H9 (cell line): ENCODE data around the gene UBN2. TPM values are rescaled to one million over a fixed set of nuclear protein-coding genes. Genes with fewer than 3 reads are reported as not detected.

Source experiments
- DNase-seq: peaks from one replicate; pipeline ENCODE4 v3.0.0-alpha.2; 2017
- H2AFZ ChIP-seq: one replicate; pipeline ENCODE4 v1.6.1; 2013; ENCODE audit warnings: mild to moderate bottlenecking, low read length, control low read depth, moderate library complexity
- H2AK5ac ChIP-seq: 2 replicates; pipeline ENCODE4 v1.6.1; 2013; ENCODE audit warnings: low read length, control low read depth, mixed read lengths; ENCODE audit not compliant: insufficient read length
- H2BK120ac ChIP-seq: one replicate; pipeline ENCODE4 v1.6.1; 2013; ENCODE audit warnings: low read depth, mild to moderate bottlenecking, low read length, control low read depth, inconsistent platforms; ENCODE audit not compliant: poor library complexity, severe bottlenecking
- H2BK12ac ChIP-seq: 2 replicates; pipeline ENCODE4 v1.6.1; 2013; ENCODE audit warnings: low read length, control low read depth, mixed read lengths, low read depth; ENCODE audit not compliant: insufficient read length
- H2BK15ac ChIP-seq: 2 replicates; pipeline ENCODE4 v1.6.1; 2013; ENCODE audit warnings: low read depth, low read length, control low read depth
- H2BK20ac ChIP-seq: one replicate; pipeline ENCODE4 v1.6.1; 2013; ENCODE audit warnings: low read depth, mild to moderate bottlenecking, low read length, control low read depth, inconsistent platforms; ENCODE audit not compliant: poor library complexity, severe bottlenecking
- H2BK5ac ChIP-seq: 2 replicates; pipeline ENCODE4 v1.6.1; 2013; ENCODE audit warnings: low read length, control low read depth, mixed read lengths; ENCODE audit not compliant: insufficient read length
- H3K14ac ChIP-seq: 2 replicates; pipeline ENCODE4 v1.6.1; 2013; ENCODE audit warnings: low read length, control low read depth; ENCODE audit not compliant: insufficient read depth
- H3K18ac ChIP-seq: 2 replicates; pipeline ENCODE4 v1.6.1; 2013; ENCODE audit warnings: low read depth, mild to moderate bottlenecking, mixed read lengths, low read length, control low read depth; ENCODE audit not compliant: insufficient read length
- H3K23ac ChIP-seq: 2 replicates; pipeline ENCODE4 v1.6.1; 2013; ENCODE audit warnings: low read length, control low read depth, mixed read lengths, low read depth; ENCODE audit not compliant: insufficient read length
- H3K23me2 ChIP-seq: 2 replicates; pipeline ENCODE4 v1.6.1; 2013; ENCODE audit warnings: low read depth, mild to moderate bottlenecking, mixed read lengths, low read length, control low read depth; ENCODE audit not compliant: insufficient read length, poor library complexity, severe bottlenecking
- H3K27ac ChIP-seq: 2 replicates; pipeline ENCODE4 v1.5.1; 2013; ENCODE audit warnings: low read length, control low read depth, mixed read lengths, low read depth; ENCODE audit not compliant: insufficient read length
- H3K27me3 ChIP-seq: 2 replicates; pipeline ENCODE4 v1.6.1; 2013; ENCODE audit warnings: low read length, control low read depth, inconsistent platforms; ENCODE audit not compliant: insufficient read depth
- H3K4ac ChIP-seq: 2 replicates; pipeline ENCODE4 v1.6.1; 2013; ENCODE audit warnings: low read depth, mild to moderate bottlenecking, control low read depth, inconsistent platforms, low read length, moderate library complexity
- H3K4me1 ChIP-seq: 2 replicates; pipeline ENCODE4 v1.6.1; 2013; ENCODE audit warnings: low read length, control low read depth, inconsistent platforms; ENCODE audit not compliant: insufficient read depth
- H3K4me2 ChIP-seq: 2 replicates; pipeline ENCODE4 v1.6.1; 2013; ENCODE audit warnings: low read length, control low read depth, mixed read lengths; ENCODE audit not compliant: insufficient read length, insufficient read depth
- H3K56ac ChIP-seq: 2 replicates; pipeline ENCODE4 v1.6.1; 2013; ENCODE audit warnings: low read depth, mild to moderate bottlenecking, mixed read lengths, low read length, control low read depth; ENCODE audit not compliant: insufficient read length
- H3K79me1 ChIP-seq: 2 replicates; pipeline ENCODE4 v1.6.1; 2013; ENCODE audit warnings: low read depth, mild to moderate bottlenecking, moderate library complexity, low read length, control low read depth, inconsistent platforms; ENCODE audit not compliant: insufficient read depth, poor library complexity, severe bottlenecking
- H3K79me2 ChIP-seq: 2 replicates; pipeline ENCODE4 v1.6.1; 2013; ENCODE audit warnings: low read length, control low read depth, inconsistent platforms; ENCODE audit not compliant: insufficient read depth
- H3K9ac ChIP-seq: 2 replicates; pipeline ENCODE4 v1.6.1; 2013; ENCODE audit warnings: low read length, control low read depth, mixed read lengths; ENCODE audit not compliant: insufficient read length; ENCODE audit errors: extremely low read depth
- H3K9me3 ChIP-seq: one replicate; pipeline ENCODE4 v1.6.1; 2013; ENCODE audit warnings: low read depth, low read length, inconsistent platforms; ENCODE audit not compliant: control insufficient read depth
- H3T11ph ChIP-seq: one replicate; pipeline ENCODE4 v1.6.1; 2013; ENCODE audit warnings: mild to moderate bottlenecking, low read length, control low read depth, inconsistent platforms
- H4K20me1 ChIP-seq: one replicate; pipeline ENCODE4 v1.6.1; 2013; ENCODE audit not compliant: control insufficient read depth, insufficient read length, insufficient read depth
- H4K5ac ChIP-seq: 2 replicates; pipeline ENCODE4 v1.6.1; 2013; ENCODE audit warnings: low read depth, mild to moderate bottlenecking, mixed read lengths, low read length, control low read depth; ENCODE audit not compliant: insufficient read length
- H4K8ac ChIP-seq: replicated peaks from 2 replicates; pipeline ENCODE4 v1.6.1; 2013; ENCODE audit warnings: low read length, control low read depth, mixed read lengths, low read depth; ENCODE audit not compliant: insufficient read length
- H4K91ac ChIP-seq: 2 replicates; pipeline ENCODE4 v1.6.1; 2013; ENCODE audit warnings: low read depth, mild to moderate bottlenecking, moderate library complexity, mixed read lengths, low read length, control low read depth; ENCODE audit not compliant: insufficient read length
- H3K27ac Mint-ChIP-seq, 3 experiments: 2 replicates in 2 of 3; 3 replicates in 1 of 3; pipeline ENCODE4 v1.8.0; 2020 to 2021; ENCODE audit warnings: mixed read lengths in 3 of 3, mild to moderate bottlenecking in 1 of 3, moderate library complexity in 1 of 3
- H3K27me3 Mint-ChIP-seq: 2 replicates; pipeline ENCODE4 v1.8.0; 2021; ENCODE audit warnings: low read depth, mild to moderate bottlenecking, moderate library complexity, mixed read lengths
- H3K36me3 Mint-ChIP-seq, 3 experiments: 2 replicates in 2 of 3; 3 replicates in 1 of 3; pipeline ENCODE4 v1.8.0; 2020 to 2021; ENCODE audit warnings: low read depth in 3 of 3, mixed read lengths in 3 of 3; ENCODE audit not compliant: insufficient read depth in 1 of 3
- H3K4me1 Mint-ChIP-seq, 2 experiments: 2 replicates each; pipeline ENCODE4 v1.8.0; 2020; ENCODE audit warnings: mixed read lengths in 2 of 2
- H3K4me3 Mint-ChIP-seq, 2 experiments: 2 replicates in 1 of 2; 3 replicates in 1 of 2; pipeline ENCODE4 v1.8.0; 2020 to 2021; ENCODE audit warnings: mild to moderate bottlenecking in 2 of 2, mixed read lengths in 2 of 2, moderate library complexity in 1 of 2
- H3K9me3 Mint-ChIP-seq, 2 experiments: 2 replicates in 1 of 2; 3 replicates in 1 of 2; pipeline ENCODE4 v1.8.0; 2020; ENCODE audit warnings: mild to moderate bottlenecking in 2 of 2, mixed read lengths in 2 of 2, moderate library complexity in 1 of 2
- CTCF ChIP-seq: fragments of 200-600 bp; sonication (generic); conservative IDR thresholded peaks from 3 replicates; pipeline ENCODE4 v1.8.0; 2021; ENCODE audit warnings: antibody characterized with exemption, mild to moderate bottlenecking
- total RNA-seq: library from RNA; stranded (reverse); gene quantifications from 2 replicates; pipeline ENCODE4 v1.2.1, GENCODE V29; 2021

The UBN2 gene
- total RNA-seq, 1 experiment from 2014 or later, result 27.6 TPM

- H3K9ac ChIP-seq, result no peak overlapping the region
- H2BK12ac ChIP-seq, result no peak overlapping the region
- no peak overlapping the region for H3K27ac Mint-ChIP-seq
- no peak overlapping the region for H3K4ac ChIP-seq
- no peak overlapping the region for H2BK120ac ChIP-seq
- no peaks in the 10 kb centered on the region for H4K20me1 ChIP-seq
- H2BK5ac ChIP-seq, result no peak overlapping the region
- no peak overlapping the region for H3K56ac ChIP-seq
- no peak overlapping the region for H3K23ac ChIP-seq
- no peak overlapping the region for H3K4me2 ChIP-seq
- H2AFZ ChIP-seq, result no peak overlapping the region
- no peaks in the 10 kb centered on the region for H3K79me2 ChIP-seq
- H3K9me3 ChIP-seq, result no peaks in the 10 kb centered on the region
- no peak overlapping the region for H3K14ac ChIP-seq
- H3K18ac ChIP-seq, result no peak overlapping the region
- H4K8ac ChIP-seq, result no peak overlapping the region
- H2AK5ac ChIP-seq, result no peak overlapping the region
- DNase-seq, result no peak
- no peak overlapping the region for H3T11ph ChIP-seq
- H4K91ac ChIP-seq, result no peak overlapping the region
- H3K27me3 Mint-ChIP-seq, result no peaks in the 10 kb centered on the region
- H3K36me3 Mint-ChIP-seq, result peaks cover 5 to 11% (median 7%) of the 10 kb centered on the region in 3 experiments; a peak in 5 of 7 replicates
- H4K5ac ChIP-seq, result no peak overlapping the region
- no peak for TF ChIP-seq CTCF
- no peaks in the 10 kb centered on the region for H3K79me1 ChIP-seq
- H3K23me2 ChIP-seq, result peaks cover 3% of the 10 kb centered on the region
- no peak overlapping the region for H2BK20ac ChIP-seq
- H3K9me3 Mint-ChIP-seq, result peaks cover 21% of the 10 kb centered on the region in 2 experiments
- no peaks in the 10 kb centered on the region for H3K27me3 ChIP-seq
- no peak overlapping the region for H3K27ac ChIP-seq
- no peak overlapping the region for H2BK15ac ChIP-seq
- H3K4me1 Mint-ChIP-seq, result peaks cover 4 to 7% of the 10 kb centered on the region in 2 experiments; a peak in 3 of 4 replicates
- H3K4me3 Mint-ChIP-seq, result no peak overlapping the region
- H3K4me1 ChIP-seq, result no peaks in the 10 kb centered on the region
These were observed 25.2 kb upstream of the UBN2 start for GRCh38 chr7:139205843-139206242.
